H9 (cell line): Measurements from ENCODE around the gene IGSF9. TPM values are rescaled to one million over a fixed set of nuclear protein-coding genes. Genes with fewer than 3 reads are reported as not detected.

ENCODE experiments used
- DNase-seq: peaks from one replicate; pipeline ENCODE4 v3.0.0-alpha.2; 2017
- H2AFZ ChIP-seq: one replicate; pipeline ENCODE4 v1.6.1; 2013; ENCODE audit warnings: mild to moderate bottlenecking, low read length, control low read depth, moderate library complexity
- H2AK5ac ChIP-seq: 2 replicates; pipeline ENCODE4 v1.6.1; 2013; ENCODE audit warnings: low read length, control low read depth, mixed read lengths; ENCODE audit not compliant: insufficient read length
- H2BK120ac ChIP-seq: one replicate; pipeline ENCODE4 v1.6.1; 2013; ENCODE audit warnings: low read depth, mild to moderate bottlenecking, low read length, control low read depth, inconsistent platforms; ENCODE audit not compliant: poor library complexity, severe bottlenecking
- H2BK12ac ChIP-seq: 2 replicates; pipeline ENCODE4 v1.6.1; 2013; ENCODE audit warnings: low read length, control low read depth, mixed read lengths, low read depth; ENCODE audit not compliant: insufficient read length
- H2BK15ac ChIP-seq: 2 replicates; pipeline ENCODE4 v1.6.1; 2013; ENCODE audit warnings: low read depth, low read length, control low read depth
- H2BK20ac ChIP-seq: one replicate; pipeline ENCODE4 v1.6.1; 2013; ENCODE audit warnings: low read depth, mild to moderate bottlenecking, low read length, control low read depth, inconsistent platforms; ENCODE audit not compliant: poor library complexity, severe bottlenecking
- H2BK5ac ChIP-seq: 2 replicates; pipeline ENCODE4 v1.6.1; 2013; ENCODE audit warnings: low read length, control low read depth, mixed read lengths; ENCODE audit not compliant: insufficient read length
- H3K14ac ChIP-seq: 2 replicates; pipeline ENCODE4 v1.6.1; 2013; ENCODE audit warnings: low read length, control low read depth; ENCODE audit not compliant: insufficient read depth
- H3K18ac ChIP-seq: 2 replicates; pipeline ENCODE4 v1.6.1; 2013; ENCODE audit warnings: low read depth, mild to moderate bottlenecking, mixed read lengths, low read length, control low read depth; ENCODE audit not compliant: insufficient read length
- H3K23ac ChIP-seq: 2 replicates; pipeline ENCODE4 v1.6.1; 2013; ENCODE audit warnings: low read length, control low read depth, mixed read lengths, low read depth; ENCODE audit not compliant: insufficient read length
- H3K23me2 ChIP-seq: 2 replicates; pipeline ENCODE4 v1.6.1; 2013; ENCODE audit warnings: low read depth, mild to moderate bottlenecking, mixed read lengths, low read length, control low read depth; ENCODE audit not compliant: insufficient read length, poor library complexity, severe bottlenecking
- H3K27ac ChIP-seq: 2 replicates; pipeline ENCODE4 v1.5.1; 2013; ENCODE audit warnings: low read length, control low read depth, mixed read lengths, low read depth; ENCODE audit not compliant: insufficient read length
- H3K27me3 ChIP-seq: 2 replicates; pipeline ENCODE4 v1.6.1; 2013; ENCODE audit warnings: low read length, control low read depth, inconsistent platforms; ENCODE audit not compliant: insufficient read depth
- H3K4ac ChIP-seq: 2 replicates; pipeline ENCODE4 v1.6.1; 2013; ENCODE audit warnings: low read depth, mild to moderate bottlenecking, control low read depth, inconsistent platforms, low read length, moderate library complexity
- H3K4me1 ChIP-seq: 2 replicates; pipeline ENCODE4 v1.6.1; 2013; ENCODE audit warnings: low read length, control low read depth, inconsistent platforms; ENCODE audit not compliant: insufficient read depth
- H3K4me2 ChIP-seq: 2 replicates; pipeline ENCODE4 v1.6.1; 2013; ENCODE audit warnings: low read length, control low read depth, mixed read lengths; ENCODE audit not compliant: insufficient read length, insufficient read depth
- H3K56ac ChIP-seq: 2 replicates; pipeline ENCODE4 v1.6.1; 2013; ENCODE audit warnings: low read depth, mild to moderate bottlenecking, mixed read lengths, low read length, control low read depth; ENCODE audit not compliant: insufficient read length
- H3K79me1 ChIP-seq: 2 replicates; pipeline ENCODE4 v1.6.1; 2013; ENCODE audit warnings: low read depth, mild to moderate bottlenecking, moderate library complexity, low read length, control low read depth, inconsistent platforms; ENCODE audit not compliant: insufficient read depth, poor library complexity, severe bottlenecking
- H3K79me2 ChIP-seq: 2 replicates; pipeline ENCODE4 v1.6.1; 2013; ENCODE audit warnings: low read length, control low read depth, inconsistent platforms; ENCODE audit not compliant: insufficient read depth
- H3K9ac ChIP-seq: 2 replicates; pipeline ENCODE4 v1.6.1; 2013; ENCODE audit warnings: low read length, control low read depth, mixed read lengths; ENCODE audit not compliant: insufficient read length; ENCODE audit errors: extremely low read depth
- H3K9me3 ChIP-seq: one replicate; pipeline ENCODE4 v1.6.1; 2013; ENCODE audit warnings: low read depth, low read length, inconsistent platforms; ENCODE audit not compliant: control insufficient read depth
- H3T11ph ChIP-seq: one replicate; pipeline ENCODE4 v1.6.1; 2013; ENCODE audit warnings: mild to moderate bottlenecking, low read length, control low read depth, inconsistent platforms
- H4K20me1 ChIP-seq: one replicate; pipeline ENCODE4 v1.6.1; 2013; ENCODE audit not compliant: control insufficient read depth, insufficient read length, insufficient read depth
- H4K5ac ChIP-seq: 2 replicates; pipeline ENCODE4 v1.6.1; 2013; ENCODE audit warnings: low read depth, mild to moderate bottlenecking, mixed read lengths, low read length, control low read depth; ENCODE audit not compliant: insufficient read length
- H4K8ac ChIP-seq: replicated peaks from 2 replicates; pipeline ENCODE4 v1.6.1; 2013; ENCODE audit warnings: low read length, control low read depth, mixed read lengths, low read depth; ENCODE audit not compliant: insufficient read length
- H4K91ac ChIP-seq: 2 replicates; pipeline ENCODE4 v1.6.1; 2013; ENCODE audit warnings: low read depth, mild to moderate bottlenecking, moderate library complexity, mixed read lengths, low read length, control low read depth; ENCODE audit not compliant: insufficient read length
- H3K27ac Mint-ChIP-seq, 3 experiments: 2 replicates in 2 of 3; 3 replicates in 1 of 3; pipeline ENCODE4 v1.8.0; 2020 to 2021; ENCODE audit warnings: mixed read lengths in 3 of 3, mild to moderate bottlenecking in 1 of 3, moderate library complexity in 1 of 3
- H3K27me3 Mint-ChIP-seq: 2 replicates; pipeline ENCODE4 v1.8.0; 2021; ENCODE audit warnings: low read depth, mild to moderate bottlenecking, moderate library complexity, mixed read lengths
- H3K36me3 Mint-ChIP-seq, 3 experiments: 2 replicates in 2 of 3; 3 replicates in 1 of 3; pipeline ENCODE4 v1.8.0; 2020 to 2021; ENCODE audit warnings: low read depth in 3 of 3, mixed read lengths in 3 of 3; ENCODE audit not compliant: insufficient read depth in 1 of 3
- H3K4me1 Mint-ChIP-seq, 2 experiments: 2 replicates each; pipeline ENCODE4 v1.8.0; 2020; ENCODE audit warnings: mixed read lengths in 2 of 2
- H3K4me3 Mint-ChIP-seq, 2 experiments: 2 replicates in 1 of 2; 3 replicates in 1 of 2; pipeline ENCODE4 v1.8.0; 2020 to 2021; ENCODE audit warnings: mild to moderate bottlenecking in 2 of 2, mixed read lengths in 2 of 2, moderate library complexity in 1 of 2
- H3K9me3 Mint-ChIP-seq, 2 experiments: 2 replicates in 1 of 2; 3 replicates in 1 of 2; pipeline ENCODE4 v1.8.0; 2020; ENCODE audit warnings: mild to moderate bottlenecking in 2 of 2, mixed read lengths in 2 of 2, moderate library complexity in 1 of 2
- CTCF ChIP-seq: fragments of 200-600 bp; sonication (generic); conservative IDR thresholded peaks from 3 replicates; pipeline ENCODE4 v1.8.0; 2021; ENCODE audit warnings: antibody characterized with exemption, mild to moderate bottlenecking
- WGBS: extraction: QIAGEN DNeasy Blood & Tissue Kit; methylation state at CpG from one replicate; pipeline ENCODE4 v1.1.7; 2013; ENCODE audit warnings: missing lambda C conversion rate, low lambda C conversion rate, mixed read lengths; ENCODE audit not compliant: insufficient read length; ENCODE audit errors: extremely low coverage; 5-methylcytosine and 5-hydroxymethylcytosine counted together
- total RNA-seq: library from RNA; stranded (reverse); gene quantifications from 2 replicates; pipeline ENCODE4 v1.2.1, GENCODE V29; 2021

IGSF9 gene
- total RNA-seq, 1 experiment from 2014 or later, result 11.3 TPM

- WGBS, result no CpG with 5 or more reads among the region's 4 CpGs
- Histone ChIP-seq H3K14ac (no peak overlapping the region; the same call in 1 of the 2 replicates), H3K4ac (no peak overlapping the region), H3K4me2 (no peak overlapping the region), H3K27ac (no peak overlapping the region), H2BK5ac (no peak overlapping the region), H3K79me2 (no peaks in the 10 kb centered on the region), H3K23me2 (no peaks in the 10 kb centered on the region), H2BK12ac (no peak overlapping the region), H3K56ac (no peak overlapping the region), H2AFZ (no peak overlapping the region), H2BK15ac (no peak overlapping the region), H3K4me1 (no peaks in the 10 kb centered on the region), H3K18ac (no peak overlapping the region), H3K27me3 (no peaks in the 10 kb centered on the region), H2BK120ac (no peak overlapping the region), H4K5ac (no peak overlapping the region), H2BK20ac (no peak overlapping the region), H4K20me1 (peaks cover 2% of the 10 kb centered on the region), H3K79me1 (no peaks in the 10 kb centered on the region), H3K9me3 (no peaks in the 10 kb centered on the region), H4K8ac (no peak overlapping the region), H3K9ac (no peak overlapping the region), H3T11ph (no peak overlapping the region), H3K23ac (no peak overlapping the region), H4K91ac (no peak overlapping the region), H2AK5ac (no peak overlapping the region)
- no peaks in the 10 kb centered on the region for H3K9me3 Mint-ChIP-seq
- TF ChIP-seq CTCF, result no peak
- H3K27ac Mint-ChIP-seq, result peak overlapping the region in 1 of 3 experiments; percentile 36; a peak in 1 of 7 replicates
- peaks cover 12 to 15% of the 10 kb centered on the region in 2 experiments for H3K4me1 Mint-ChIP-seq
- no peaks in the 10 kb centered on the region for H3K36me3 Mint-ChIP-seq
- no peak overlapping the region for H3K4me3 Mint-ChIP-seq
- DNase-seq, result peak; percentile 31
- peaks cover 3% of the 10 kb centered on the region; the same call in 1 of the 2 replicates for H3K27me3 Mint-ChIP-seq
Measured at GRCh38 chr1:159959451-159959850, 14.0 kb upstream of the IGSF9 start.
